ENCODE measurements around the gene FOS.
"Not testable (repeated sequence)": the region's sequence is repeated elsewhere in the genome, so short reads cannot be mapped to it uniquely, and the experiment has no call there.

FOS gene

DNA sequence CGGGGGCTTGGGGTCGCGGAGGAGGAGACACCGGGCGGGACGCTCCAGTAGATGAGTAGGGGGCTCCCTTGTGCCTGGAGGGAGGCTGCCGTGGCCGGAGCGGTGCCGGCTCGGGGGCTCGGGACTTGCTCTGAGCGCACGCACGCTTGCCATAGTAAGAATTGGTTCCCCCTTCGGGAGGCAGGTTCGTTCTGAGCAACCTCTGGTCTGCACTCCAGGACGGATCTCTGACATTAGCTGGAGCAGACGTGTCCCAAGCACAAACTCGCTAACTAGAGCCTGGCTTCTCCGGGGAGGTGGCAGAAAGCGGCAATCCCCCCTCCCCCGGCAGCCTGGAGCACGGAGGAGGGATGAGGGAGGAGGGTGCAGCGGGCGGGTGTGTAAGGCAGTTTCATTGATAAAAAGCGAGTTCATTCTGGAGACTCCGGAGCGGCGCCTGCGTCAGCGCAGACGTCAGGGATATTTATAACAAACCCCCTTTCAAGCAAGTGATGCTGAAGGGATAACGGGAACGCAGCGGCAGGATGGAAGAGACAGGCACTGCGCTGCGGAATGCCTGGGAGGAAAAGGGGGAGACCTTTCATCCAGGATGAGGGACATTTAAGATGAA is 630 bp downstream of the FOS start:
- FAIRE-seq (peak; percentile 61), DNase-seq (ENCODE audit: insufficient read length) (peak; percentile 23)
- TF ChIP-seq POLR2AphosphoS5 (IDR thresholded peaks at IDR 0.05; ENCODE audit: low read depth, low read length) = no peak
- TF ChIP-seq TAF1 (IDR thresholded peaks at IDR 0.05; ENCODE audit: borderline replicate concordance, low read depth, low read length) = no peak
- TF ChIP-seq POLR2A (IDR thresholded peaks at IDR 0.05; ENCODE audit: low read depth, low read length) = no peak

GRCh38 chr14:75279763-75280290 is 1.2 kb downstream of the FOS start:
- TF ChIP-seq TAF1 (IDR thresholded peaks at IDR 0.05; ENCODE audit: borderline replicate concordance, low read depth, low read length) (no peak), POLR2A (IDR thresholded peaks at IDR 0.05; ENCODE audit: low read depth, low read length) (no peak), POLR2AphosphoS5 (IDR thresholded peaks at IDR 0.05; ENCODE audit: low read depth, low read length) (no peak)
- FAIRE-seq (no peak), DNase-seq (ENCODE audit: insufficient read length) (no peak)

GRCh38 chr14:75280291-75280830 is 1.7 kb downstream of the FOS start:
- FAIRE-seq (no peak), DNase-seq (ENCODE audit: insufficient read length) (no peak)
- TF ChIP-seq POLR2A (IDR thresholded peaks at IDR 0.05; ENCODE audit: low read depth, low read length) (no peak), TAF1 (IDR thresholded peaks at IDR 0.05; ENCODE audit: borderline replicate concordance, low read depth, low read length) (no peak)

DNA sequence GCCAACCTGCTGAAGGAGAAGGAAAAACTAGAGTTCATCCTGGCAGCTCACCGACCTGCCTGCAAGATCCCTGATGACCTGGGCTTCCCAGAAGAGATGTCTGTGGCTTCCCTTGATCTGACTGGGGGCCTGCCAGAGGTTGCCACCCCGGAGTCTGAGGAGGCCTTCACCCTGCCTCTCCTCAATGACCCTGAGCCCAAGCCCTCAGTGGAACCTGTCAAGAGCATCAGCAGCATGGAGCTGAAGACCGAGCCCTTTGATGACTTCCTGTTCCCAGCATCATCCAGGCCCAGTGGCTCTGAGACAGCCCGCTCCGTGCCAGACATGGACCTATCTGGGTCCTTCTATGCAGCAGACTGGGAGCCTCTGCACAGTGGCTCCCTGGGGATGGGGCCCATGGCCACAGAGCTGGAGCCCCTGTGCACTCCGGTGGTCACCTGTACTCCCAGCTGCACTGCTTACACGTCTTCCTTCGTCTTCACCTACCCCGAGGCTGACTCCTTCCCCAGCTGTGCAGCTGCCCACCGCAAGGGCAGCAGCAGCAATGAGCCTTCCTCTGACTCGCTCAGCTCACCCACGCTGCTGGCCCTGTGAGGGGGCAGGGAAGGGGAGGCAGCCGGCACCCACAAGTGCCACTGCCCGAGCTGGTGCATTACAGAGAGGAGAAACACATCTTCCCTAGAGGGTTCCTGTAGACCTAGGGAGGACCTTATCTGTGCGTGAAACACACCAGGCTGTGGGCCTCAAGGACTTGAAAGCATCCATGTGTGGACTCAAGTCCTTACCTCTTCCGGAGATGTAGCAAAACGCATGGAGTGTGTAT is 2.4 kb downstream of the FOS start:
- DNase-seq (ENCODE audit: insufficient read length) (no peak), FAIRE-seq (no peak)
- no peak for TF ChIP-seq TAF1 (IDR thresholded peaks at IDR 0.05; ENCODE audit: borderline replicate concordance, low read depth, low read length)
- TF ChIP-seq POLR2A (IDR thresholded peaks at IDR 0.05; ENCODE audit: low read depth, low read length) = no peak

- DNase-seq (ENCODE audit: insufficient read length) (no peak), FAIRE-seq (no peak)
- TF ChIP-seq TAF1 (IDR thresholded peaks at IDR 0.05; ENCODE audit: borderline replicate concordance, low read depth, low read length) (no peak), POLR2AphosphoS5 (IDR thresholded peaks at IDR 0.05; ENCODE audit: low read depth, low read length) (no peak), POLR2A (IDR thresholded peaks at IDR 0.05; ENCODE audit: low read depth, low read length) (no peak)
Measured at GRCh38 chr14:75281654-75282019, 3.0 kb downstream of the FOS start.

GRCh38 chr14:75282170-75282554 is 3.5 kb downstream of the FOS start:
- DNase-seq (ENCODE audit: insufficient read length) = no peak
- no peak for FAIRE-seq

GRCh38 chr14:75282555-75283161 is 4.0 kb downstream of the FOS start:
- FAIRE-seq; DNase-seq (ENCODE audit: insufficient read length): not testable (repeated sequence)

More at GRCh38 chr14:75282170-75282554, 3.5 kb downstream of the FOS start:
- TF ChIP-seq POLR2AphosphoS5 (IDR thresholded peaks at IDR 0.05; ENCODE audit: low read depth, low read length) (no peak), TAF1 (IDR thresholded peaks at IDR 0.05; ENCODE audit: borderline replicate concordance, low read depth, low read length) (no peak)

DNA sequence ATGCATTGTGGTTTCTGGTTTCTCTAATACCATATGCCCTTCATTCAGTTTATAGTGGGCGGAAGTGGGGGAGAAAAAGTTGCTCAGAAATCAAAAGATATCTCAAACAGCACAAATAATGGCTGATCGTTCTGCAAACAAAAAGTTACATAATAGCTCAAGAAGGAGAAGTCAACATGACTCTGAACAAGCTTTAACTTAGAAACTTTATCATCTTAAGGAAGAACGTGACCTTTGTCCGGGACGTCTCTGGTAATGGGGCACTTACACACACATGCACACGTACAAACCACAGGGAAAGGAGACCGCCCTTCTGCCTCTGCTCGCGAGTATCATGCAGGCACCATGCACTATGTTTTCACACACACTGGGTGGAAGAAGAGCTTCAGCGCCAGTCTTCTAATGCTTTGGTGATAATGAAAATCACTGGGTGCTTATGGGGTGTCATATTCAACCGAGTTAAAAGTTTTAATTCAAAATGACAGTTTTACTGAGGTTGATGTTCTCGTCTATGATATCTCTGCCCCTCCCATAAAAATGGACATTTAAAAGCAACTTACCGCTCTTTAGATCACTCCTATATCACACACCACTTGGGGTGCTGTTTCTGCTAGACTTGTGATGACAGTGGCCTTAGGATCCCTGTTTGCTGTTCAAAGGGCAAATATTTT is 4.7 kb downstream of the FOS start:
- FAIRE-seq = no peak

GRCh38 chr14:75283833-75284563 is 5.4 kb downstream of the FOS start:
- no peak for FAIRE-seq

More for the DNA sequence above, 4.7 kb downstream of the FOS start:
- DNase-seq (ENCODE audit: insufficient read length) = no peak
- TF ChIP-seq POLR2A (IDR thresholded peaks at IDR 0.05; ENCODE audit: low read depth, low read length) = no peak

GRCh38 chr14:75285331-75285730 is 6.7 kb downstream of the FOS start:
- no peak for DNase-seq (ENCODE audit: insufficient read length)
- TF ChIP-seq POLR2AphosphoS5 (IDR thresholded peaks at IDR 0.05; ENCODE audit: low read depth, low read length) (no peak), POLR2A (IDR thresholded peaks at IDR 0.05; ENCODE audit: low read depth, low read length) (no peak), TAF1 (IDR thresholded peaks at IDR 0.05; ENCODE audit: borderline replicate concordance, low read depth, low read length) (no peak)
- FAIRE-seq = no peak

More at GRCh38 chr14:75283833-75284563, 5.4 kb downstream of the FOS start:
- TF ChIP-seq TAF1 (IDR thresholded peaks at IDR 0.05; ENCODE audit: borderline replicate concordance, low read depth, low read length) = no peak
- no peak for DNase-seq (ENCODE audit: insufficient read length)

DNA sequence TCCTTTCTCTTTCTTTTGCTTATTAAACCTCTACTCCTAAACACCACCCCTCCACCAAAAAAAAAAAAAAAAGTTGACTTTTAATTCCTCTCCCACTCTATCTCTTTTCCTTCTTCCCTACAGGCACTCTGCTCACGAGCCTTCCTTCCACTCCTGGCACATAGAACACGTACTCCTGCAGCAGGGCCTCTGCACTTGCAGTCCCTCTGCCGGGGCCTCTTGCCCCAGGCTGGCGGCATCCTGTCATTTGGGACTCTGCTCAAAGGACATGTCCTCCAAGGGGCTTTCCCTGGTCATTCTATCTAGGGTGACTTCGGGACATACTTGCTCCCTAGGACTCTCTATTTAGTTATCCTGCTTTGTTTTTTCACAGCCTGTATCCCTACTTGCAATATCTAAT is 7.7 kb downstream of the FOS start:
- no peak for DNase-seq (ENCODE audit: insufficient read length)
- FAIRE-seq = no peak
- TF ChIP-seq TAF1 (IDR thresholded peaks at IDR 0.05; ENCODE audit: borderline replicate concordance, low read depth, low read length) (no peak), POLR2AphosphoS5 (IDR thresholded peaks at IDR 0.05; ENCODE audit: low read depth, low read length) (no peak), POLR2A (IDR thresholded peaks at IDR 0.05; ENCODE audit: low read depth, low read length) (no peak)
